ENCODE data around the gene HCFC2.

HCFC2 gene

GRCh38 chr12:104115587-104115975 is 51.2 kb downstream of the HCFC2 start:
- TF ChIP-seq NFIC (IDR thresholded peaks at IDR 0.05) (no peak), ZBTB7A (IDR thresholded peaks at IDR 0.05; ENCODE audit: low read depth) (no peak), TAF1 (IDR thresholded peaks at IDR 0.05; ENCODE audit: low read depth) (no peak), YY1 (IDR thresholded peaks at IDR 0.05; ENCODE audit: low read depth) (no peak)

GRCh38 chr12:104121001-104121400 is 56.7 kb downstream of the HCFC2 start:
- TF ChIP-seq EGR1 (IDR thresholded peaks at IDR 0.05), result no peak

GRCh38 chr12:104122298-104122697 is 58.0 kb downstream of the HCFC2 start:
- TF ChIP-seq YY1 (IDR thresholded peaks at IDR 0.05; ENCODE audit: low read depth) (no peak), EGR1 (IDR thresholded peaks at IDR 0.05) (no peak), TAF1 (IDR thresholded peaks at IDR 0.05; ENCODE audit: low read depth) (no peak), NFIC (IDR thresholded peaks at IDR 0.05) (no peak), ZBTB7A (IDR thresholded peaks at IDR 0.05; ENCODE audit: low read depth) (no peak), MAX (IDR thresholded peaks at IDR 0.05) (no peak), USF1 (IDR thresholded peaks at IDR 0.05) (no peak), CREB1 (IDR thresholded peaks at IDR 0.05; ENCODE audit: low read depth) (no peak), TEAD4 (IDR thresholded peaks at IDR 0.05) (no peak), RAD21 (IDR thresholded peaks at IDR 0.05; ENCODE audit: low read depth) (no peak), EP300 (IDR thresholded peaks at IDR 0.05; ENCODE audit: borderline replicate concordance) (no peak), TCF12 (IDR thresholded peaks at IDR 0.05; ENCODE audit: low read depth) (no peak), REST (IDR thresholded peaks at IDR 0.05; ENCODE audit: low read depth) (no peak), FOXM1 (IDR thresholded peaks at IDR 0.05; ENCODE audit: borderline replicate concordance, low read depth) (no peak), CEBPB (IDR thresholded peaks at IDR 0.05) (no peak)

GRCh38 chr12:104126548-104126947 is 62.2 kb downstream of the HCFC2 start:
- TF ChIP-seq TAF1 (IDR thresholded peaks at IDR 0.05; ENCODE audit: low read depth) (no peak), RAD21 (IDR thresholded peaks at IDR 0.05; ENCODE audit: low read depth) (no peak), TCF12 (IDR thresholded peaks at IDR 0.05; ENCODE audit: low read depth) (no peak), ZBTB7A (IDR thresholded peaks at IDR 0.05; ENCODE audit: low read depth) (no peak), FOXM1 (IDR thresholded peaks at IDR 0.05; ENCODE audit: borderline replicate concordance, low read depth) (no peak), EGR1 (IDR thresholded peaks at IDR 0.05) (no peak), YY1 (IDR thresholded peaks at IDR 0.05; ENCODE audit: low read depth) (no peak), MAX (IDR thresholded peaks at IDR 0.05) (no peak), NFIC (IDR thresholded peaks at IDR 0.05) (no peak), CEBPB (IDR thresholded peaks at IDR 0.05) (no peak), EP300 (IDR thresholded peaks at IDR 0.05; ENCODE audit: borderline replicate concordance) (no peak), REST (IDR thresholded peaks at IDR 0.05; ENCODE audit: low read depth) (no peak), TEAD4 (IDR thresholded peaks at IDR 0.05) (no peak), USF1 (IDR thresholded peaks at IDR 0.05) (no peak), CREB1 (IDR thresholded peaks at IDR 0.05; ENCODE audit: low read depth) (no peak)

GRCh38 chr12:104130760-104131159 is 66.4 kb downstream of the HCFC2 start:
- TF ChIP-seq ZBTB7A (IDR thresholded peaks at IDR 0.05; ENCODE audit: low read depth) (no peak), FOXM1 (IDR thresholded peaks at IDR 0.05; ENCODE audit: borderline replicate concordance, low read depth) (no peak), EP300 (IDR thresholded peaks at IDR 0.05; ENCODE audit: borderline replicate concordance) (no peak)

- no peak for TF ChIP-seq FOXM1 (IDR thresholded peaks at IDR 0.05; ENCODE audit: borderline replicate concordance, low read depth)
- TF ChIP-seq YY1 (IDR thresholded peaks at IDR 0.05; ENCODE audit: low read depth), result no peak
- TF ChIP-seq ZBTB7A (IDR thresholded peaks at IDR 0.05; ENCODE audit: low read depth), result no peak
- TF ChIP-seq MAX (IDR thresholded peaks at IDR 0.05), result no peak
- no peak for TF ChIP-seq RAD21 (IDR thresholded peaks at IDR 0.05; ENCODE audit: low read depth)
- TF ChIP-seq TEAD4 (IDR thresholded peaks at IDR 0.05), result no peak
- no peak for TF ChIP-seq EGR1 (IDR thresholded peaks at IDR 0.05)
- no peak for TF ChIP-seq CREB1 (IDR thresholded peaks at IDR 0.05; ENCODE audit: low read depth)
- TF ChIP-seq EP300 (IDR thresholded peaks at IDR 0.05; ENCODE audit: borderline replicate concordance), result no peak
- no peak for TF ChIP-seq USF1 (IDR thresholded peaks at IDR 0.05)
- no peak for TF ChIP-seq TCF12 (IDR thresholded peaks at IDR 0.05; ENCODE audit: low read depth)
- no peak for TF ChIP-seq NFIC (IDR thresholded peaks at IDR 0.05)
- no peak for TF ChIP-seq CEBPB (IDR thresholded peaks at IDR 0.05)
- TF ChIP-seq REST (IDR thresholded peaks at IDR 0.05; ENCODE audit: low read depth), result no peak
- no peak for TF ChIP-seq TAF1 (IDR thresholded peaks at IDR 0.05; ENCODE audit: low read depth)
These were observed 67.3 kb downstream of the HCFC2 start for GRCh38 chr12:104131609-104132008.
